OCI-LY1 (cell line): ENCODE measurements around the gene ACBD7.

ENCODE experiments used
- H2AFZ ChIP-seq: fragments of 200-600 bp; sonication (generic), shearing (Covaris generic); 2 replicates; pipeline ENCODE4 v1.6.0; 2014; ENCODE audit warnings: antibody characterized with exemption, mild to moderate bottlenecking, low read length
- H3F3A ChIP-seq: fragments of 200-600 bp; sonication (generic), shearing (Covaris generic); 2 replicates; pipeline ENCODE4 v1.6.0; 2014; ENCODE audit warnings: mild to moderate bottlenecking, antibody characterized with exemption, low read length, moderate library complexity; ENCODE audit not compliant: insufficient read depth
- H3K27ac ChIP-seq: fragments of 200-600 bp; sonication (generic); 2 replicates; pipeline ENCODE4 v1.5.1; 2014; ENCODE audit warnings: low read length, mixed run types, mild to moderate bottlenecking, low read depth; ENCODE audit not compliant: poor library complexity, severe bottlenecking
- H3K27me3 ChIP-seq: fragments of 200-600 bp; sonication (generic); 2 replicates; pipeline ENCODE4 v1.6.0; 2014; ENCODE audit warnings: antibody characterized with exemption, mild to moderate bottlenecking, low read length, moderate library complexity; ENCODE audit not compliant: insufficient read depth
- H3K36me3 ChIP-seq: fragments of 200-600 bp; sonication (generic); 2 replicates; pipeline ENCODE4 v1.6.1; 2014; ENCODE audit warnings: mild to moderate bottlenecking, antibody characterized with exemption, low read length, moderate library complexity, mixed read lengths; ENCODE audit not compliant: insufficient read depth
- H3K4me1 ChIP-seq: fragments of 200-600 bp; sonication (generic); 2 replicates; pipeline ENCODE4 v1.5.1; 2014; ENCODE audit warnings: mild to moderate bottlenecking, low read length, moderate library complexity; ENCODE audit not compliant: insufficient read depth, severe bottlenecking
- H3K4me2 ChIP-seq: fragments of 200-600 bp; sonication (generic), shearing (Covaris generic); 2 replicates; pipeline ENCODE4 v1.6.1; 2014; ENCODE audit warnings: low read length
- H3K4me3 ChIP-seq: fragments of 200-600 bp; sonication (generic); 2 replicates; pipeline ENCODE4 v1.5.1; 2014; ENCODE audit warnings: low read length, low read depth, mild to moderate bottlenecking, mixed read lengths; ENCODE audit not compliant: poor library complexity, severe bottlenecking
- H3K79me2 ChIP-seq: fragments of 200-600 bp; shearing (Covaris generic); 2 replicates; pipeline ENCODE4 v1.6.1; 2016; ENCODE audit warnings: mixed run types, low read length, mixed read lengths; ENCODE audit not compliant: insufficient read depth
- H3K9ac ChIP-seq: fragments of 200-600 bp; sonication (generic), shearing (Covaris generic); 2 replicates; pipeline ENCODE4 v1.6.1; 2014; ENCODE audit warnings: mild to moderate bottlenecking, low read length, mixed read lengths
- H3K9me2 ChIP-seq: fragments of 200-600 bp; sonication (generic), shearing (Covaris generic); 2 replicates; pipeline ENCODE4 v1.6.1; 2014; ENCODE audit warnings: low read depth, mild to moderate bottlenecking, low read length, mixed read lengths
- H3K9me3 ChIP-seq: fragments of 200-600 bp; shearing (Covaris generic); 2 replicates; pipeline ENCODE4 v1.6.1; 2014; ENCODE audit warnings: low read length, mixed read lengths
- H4K20me1 ChIP-seq: fragments of 200-600 bp; sonication (generic), shearing (Covaris generic); 2 replicates; pipeline ENCODE4 v1.6.0; 2016; ENCODE audit warnings: mild to moderate bottlenecking, low read length; ENCODE audit not compliant: insufficient read depth
- CTCF ChIP-seq: fragments of 200-600 bp; sonication (generic), shearing (Covaris generic); IDR thresholded peaks from 2 replicates; pipeline ENCODE4 v1.5.1; 2017; ENCODE audit warnings: mild to moderate bottlenecking, antibody characterized with exemption, low read length, moderate library complexity, mixed read lengths
- EZH2 ChIP-seq: fragments of 200-600 bp; sonication (generic), shearing (Covaris generic); IDR thresholded peaks from 2 replicates; pipeline ENCODE4 v1.8.0; 2017; ENCODE audit warnings: borderline replicate concordance, mixed run types, mild to moderate bottlenecking, antibody characterized with exemption, low read length, moderate library complexity, mixed read lengths

Gene ACBD7

GRCh38 chr10:15037691-15038090, 50.9 kb downstream of the ACBD7 start:
- no peaks in the 10 kb centered on the region for H3K4me1 ChIP-seq

GRCh38 chr10:15035385-15036301, 52.9 kb downstream of the ACBD7 start:
- no peak for TF ChIP-seq EZH2
- no peak overlapping the region for H3K9ac ChIP-seq
- H2AFZ ChIP-seq, result no peak overlapping the region
- H3K36me3 ChIP-seq, result no peaks in the 10 kb centered on the region
- no peaks in the 10 kb centered on the region for H4K20me1 ChIP-seq
- no peaks in the 10 kb centered on the region for H3K27me3 ChIP-seq
- H3K4me3 ChIP-seq, result no peak overlapping the region
- no peaks in the 10 kb centered on the region for H3K4me1 ChIP-seq
- H3K9me3 ChIP-seq, result no peaks in the 10 kb centered on the region
- no peak overlapping the region for H3K4me2 ChIP-seq
- H3F3A ChIP-seq, result no peaks in the 10 kb centered on the region
- H3K79me2 ChIP-seq, result no peaks in the 10 kb centered on the region
- no peak overlapping the region for H3K27ac ChIP-seq
- no peaks in the 10 kb centered on the region for H3K9me2 ChIP-seq

More at GRCh38 chr10:15037691-15038090, 50.9 kb downstream of the ACBD7 start:
- Histone ChIP-seq H3K9ac (no peak overlapping the region), H3K79me2 (no peaks in the 10 kb centered on the region), H3F3A (no peaks in the 10 kb centered on the region), H3K27ac (no peak overlapping the region), H3K36me3 (no peaks in the 10 kb centered on the region), H3K9me3 (no peaks in the 10 kb centered on the region), H4K20me1 (no peaks in the 10 kb centered on the region), H2AFZ (no peak overlapping the region), H3K4me2 (no peak overlapping the region), H3K4me3 (no peak overlapping the region), H3K9me2 (no peaks in the 10 kb centered on the region), H3K27me3 (no peaks in the 10 kb centered on the region)
- no peak for TF ChIP-seq CTCF
- TF ChIP-seq EZH2, result no peak

GRCh38 chr10:15027741-15028140, 60.8 kb downstream of the ACBD7 start:
- Histone ChIP-seq H3K27ac (no peak overlapping the region), H3K79me2 (no peaks in the 10 kb centered on the region), H3F3A (no peaks in the 10 kb centered on the region), H3K4me3 (no peak overlapping the region), H3K9ac (no peak overlapping the region), H4K20me1 (no peaks in the 10 kb centered on the region), H3K27me3 (no peaks in the 10 kb centered on the region), H2AFZ (no peak overlapping the region), H3K36me3 (no peaks in the 10 kb centered on the region), H3K9me2 (no peaks in the 10 kb centered on the region), H3K9me3 (no peaks in the 10 kb centered on the region), H3K4me1 (no peaks in the 10 kb centered on the region), H3K4me2 (no peak overlapping the region)
- TF ChIP-seq CTCF, result no peak
- no peak for TF ChIP-seq EZH2
